ENCODE measurements around the gene SCRN1. TPM values are rescaled to one million over a fixed set of nuclear protein-coding genes. Genes with fewer than 3 reads are reported as not detected.

Gene SCRN1
- total RNA-seq (27.6 TPM), polyA plus RNA-seq (ENCODE audit: insufficient read depth in 1 of 8, insufficient read length in 8 of 8, low replicate concordance in 1 of 8) (10 to 100 TPM; 23.0 to 46.1 (median 32.8) TPM)
- long read RNA-seq, donor 1, full-length matches to known transcripts = 4 of 4 reads
- long read RNA-seq, donor 1, partial matches to known transcripts = 0 of 4 reads
- long read RNA-seq, donor 1, other reads (novel, unspliced or antisense) = 0 of 4 reads
- long read RNA-seq, donor 2, full-length matches to known transcripts = 1 of 1 reads
- long read RNA-seq, donor 2, partial matches to known transcripts = 0 of 1 reads
- long read RNA-seq, donor 2, other reads (novel, unspliced or antisense) = 0 of 1 reads
- long read RNA-seq, donor 3, full-length matches to known transcripts = 9 of 9 reads
- long read RNA-seq, donor 3, partial matches to known transcripts = 0 of 9 reads
- long read RNA-seq, donor 3, other reads (novel, unspliced or antisense) = 0 of 9 reads
- long read RNA-seq, donor 4, full-length matches to known transcripts = 5 of 5 reads
- long read RNA-seq, donor 4, partial matches to known transcripts = 0 of 5 reads
- long read RNA-seq, donor 4, other reads (novel, unspliced or antisense) = 0 of 5 reads
- long read RNA-seq, donor 5, full-length matches to known transcripts = 17 of 17 reads
- long read RNA-seq, donor 5, partial matches to known transcripts = 0 of 17 reads
- long read RNA-seq, donor 5, other reads (novel, unspliced or antisense) = 0 of 17 reads
- long read RNA-seq, donor 6, full-length matches to known transcripts = 6 of 6 reads
- long read RNA-seq, donor 6, partial matches to known transcripts = 0 of 6 reads
- long read RNA-seq, donor 6, other reads (novel, unspliced or antisense) = 0 of 6 reads
- long read RNA-seq, donor 7, full-length matches to known transcripts = 11 of 11 reads
- long read RNA-seq, donor 7, partial matches to known transcripts = 0 of 11 reads
- long read RNA-seq, donor 7, other reads (novel, unspliced or antisense) = 0 of 11 reads
- long read RNA-seq, donor 8, full-length matches to known transcripts = 9 of 9 reads
- long read RNA-seq, donor 8, partial matches to known transcripts = 0 of 9 reads
- long read RNA-seq, donor 8, other reads (novel, unspliced or antisense) = 0 of 9 reads
- long read RNA-seq, donor 9, full-length matches to known transcripts = 3 of 3 reads
- long read RNA-seq, donor 9, partial matches to known transcripts = 0 of 3 reads
- long read RNA-seq, donor 9, other reads (novel, unspliced or antisense) = 0 of 3 reads
- long read RNA-seq, donor 10, full-length matches to known transcripts = 10 of 10 reads
- long read RNA-seq, donor 10, partial matches to known transcripts = 0 of 10 reads
- long read RNA-seq, donor 10, other reads (novel, unspliced or antisense) = 0 of 10 reads
- long read RNA-seq, donor 11, full-length matches to known transcripts = 10 of 10 reads
- long read RNA-seq, donor 11, partial matches to known transcripts = 0 of 10 reads
- long read RNA-seq, donor 11, other reads (novel, unspliced or antisense) = 0 of 10 reads

- Histone ChIP-seq H3K9me3 (replicated peaks; ENCODE audit: control insufficient read depth, low read depth, low read length) (peaks cover 9% of the 10 kb centered on the region), H3K27ac (ENCODE audit: low read length) (peak within 1 kb of the TSS; percentile 79), H3K4me3 (ENCODE audit: low read length) (peak within 1 kb of the TSS; percentile 95), H3K36me3 (ENCODE audit: control insufficient read depth, insufficient read depth, low read length) (no peaks in the 10 kb centered on the region), H3K27me3 (ENCODE audit: control insufficient read depth, insufficient read depth, low read length) (no peaks in the 10 kb centered on the region), H3K4me1 (ENCODE audit: control insufficient read depth, insufficient read depth, low read length) (peaks cover 14% of the 10 kb centered on the region)
- WGBS (ENCODE audit: insufficient coverage) = under 1% methylated on average over 62 of the region's 79 CpGs
- DNase-seq = peak; percentile 75
Measured at GRCh38 chr7:29989257-29989995, at the start of gene SCRN1. TSS of gene SCRN1 (minus strand) at chr7:29989801. CDS start at chr7:29969067, 20,734 bp downstream.

GRCh38 chr7:30038196-30038980 lies 48.8 kb upstream of the SCRN1 start:
- Histone ChIP-seq H3K36me3 (ENCODE audit: control insufficient read depth, insufficient read depth, low read length) (no peaks in the 10 kb centered on the region), H3K4me3 (ENCODE audit: low read length) (no peak overlapping the region), H3K27me3 (ENCODE audit: control insufficient read depth, insufficient read depth, low read length) (no peaks in the 10 kb centered on the region), H3K27ac (ENCODE audit: low read length) (no peak overlapping the region), H3K4me1 (ENCODE audit: control insufficient read depth, insufficient read depth, low read length) (no peaks in the 10 kb centered on the region), H3K9me3 (replicated peaks; ENCODE audit: control insufficient read depth, low read depth, low read length) (no peaks in the 10 kb centered on the region)
- peak; percentile 84 for DNase-seq
- 40% methylated on average over 1 of the region's 3 CpGs for WGBS (ENCODE audit: insufficient coverage)

- Histone ChIP-seq H3K4me1 (ENCODE audit: control insufficient read depth, insufficient read depth, low read length) (no peaks in the 10 kb centered on the region), H3K27ac (ENCODE audit: low read length) (no peak overlapping the region), H3K9me3 (replicated peaks; ENCODE audit: control insufficient read depth, low read depth, low read length) (no peaks in the 10 kb centered on the region), H3K36me3 (ENCODE audit: control insufficient read depth, insufficient read depth, low read length) (no peaks in the 10 kb centered on the region), H3K4me3 (ENCODE audit: low read length) (no peak overlapping the region), H3K27me3 (ENCODE audit: control insufficient read depth, insufficient read depth, low read length) (no peaks in the 10 kb centered on the region)
- no peak for DNase-seq
- 94% methylated on average over 1 of the region's 2 CpGs for WGBS (ENCODE audit: insufficient coverage)
Measured at GRCh38 chr7:30036220-30036619, 46.6 kb upstream of the SCRN1 start.

- no peak overlapping the region for H3K4me3 ChIP-seq (ENCODE audit: low read length)
- H3K9me3 ChIP-seq (replicated peaks; ENCODE audit: control insufficient read depth, low read depth, low read length) = no peaks in the 10 kb centered on the region
- no peaks in the 10 kb centered on the region for H3K27me3 ChIP-seq (ENCODE audit: control insufficient read depth, insufficient read depth, low read length)
- no peak overlapping the region for H3K27ac ChIP-seq (ENCODE audit: low read length)
- no peak for DNase-seq
- WGBS (ENCODE audit: insufficient coverage) = no CpG with 5 or more reads among the region's 3 CpGs
- peaks cover 5% of the 10 kb centered on the region for H3K4me1 ChIP-seq (ENCODE audit: control insufficient read depth, insufficient read depth, low read length)
- no peaks in the 10 kb centered on the region for H3K36me3 ChIP-seq (ENCODE audit: control insufficient read depth, insufficient read depth, low read length)
Measured at GRCh38 chr7:30034501-30034900, 44.9 kb upstream of the SCRN1 start.

GRCh38 chr7:30032310-30033125 lies 42.9 kb upstream of the SCRN1 start:
- no peaks in the 10 kb centered on the region for H3K27me3 ChIP-seq (ENCODE audit: control insufficient read depth, insufficient read depth, low read length)
- H3K4me3 ChIP-seq (ENCODE audit: low read length) = no peak overlapping the region
- no peak overlapping the region for H3K27ac ChIP-seq (ENCODE audit: low read length)
- peak; percentile 31 for DNase-seq
- no peaks in the 10 kb centered on the region for H3K9me3 ChIP-seq (replicated peaks; ENCODE audit: control insufficient read depth, low read depth, low read length)
- peaks cover 7% of the 10 kb centered on the region for H3K4me1 ChIP-seq (ENCODE audit: control insufficient read depth, insufficient read depth, low read length)
- no peaks in the 10 kb centered on the region for H3K36me3 ChIP-seq (ENCODE audit: control insufficient read depth, insufficient read depth, low read length)
- no CpG with 5 or more reads among the region's 4 CpGs for WGBS (ENCODE audit: insufficient coverage)

- no peak overlapping the region for H3K27ac ChIP-seq (ENCODE audit: low read length)
- no peaks in the 10 kb centered on the region for H3K36me3 ChIP-seq (ENCODE audit: control insufficient read depth, insufficient read depth, low read length)
- WGBS (ENCODE audit: insufficient coverage) = 0% methylated on average over 1 of the region's 6 CpGs
- peak; percentile 9 for DNase-seq
- no peaks in the 10 kb centered on the region for H3K27me3 ChIP-seq (ENCODE audit: control insufficient read depth, insufficient read depth, low read length)
- H3K4me3 ChIP-seq (ENCODE audit: low read length) = peak overlapping the region; percentile 65
- H3K9me3 ChIP-seq (replicated peaks; ENCODE audit: control insufficient read depth, low read depth, low read length) = no peaks in the 10 kb centered on the region
- H3K4me1 ChIP-seq (ENCODE audit: control insufficient read depth, insufficient read depth, low read length) = peaks cover 10% of the 10 kb centered on the region
Measured at GRCh38 chr7:30029696-30030095, 40.1 kb upstream of the SCRN1 start.

GRCh38 chr7:30028749-30029635 lies 39.4 kb upstream of the SCRN1 start:
- WGBS (ENCODE audit: insufficient coverage) = under 1% methylated on average over 36 of the region's 42 CpGs
- peaks cover 10% of the 10 kb centered on the region for H3K4me1 ChIP-seq (ENCODE audit: control insufficient read depth, insufficient read depth, low read length)
- peak overlapping the region; percentile 65 for H3K4me3 ChIP-seq (ENCODE audit: low read length)
- no peaks in the 10 kb centered on the region for H3K27me3 ChIP-seq (ENCODE audit: control insufficient read depth, insufficient read depth, low read length)
- H3K27ac ChIP-seq (ENCODE audit: low read length) = peak overlapping the region; percentile 90
- no peaks in the 10 kb centered on the region for H3K9me3 ChIP-seq (replicated peaks; ENCODE audit: control insufficient read depth, low read depth, low read length)
- H3K36me3 ChIP-seq (ENCODE audit: control insufficient read depth, insufficient read depth, low read length) = no peaks in the 10 kb centered on the region
- DNase-seq = peak; percentile 56
